ENCODE measurements around the gene DDR2.

DDR2 gene

DNA sequence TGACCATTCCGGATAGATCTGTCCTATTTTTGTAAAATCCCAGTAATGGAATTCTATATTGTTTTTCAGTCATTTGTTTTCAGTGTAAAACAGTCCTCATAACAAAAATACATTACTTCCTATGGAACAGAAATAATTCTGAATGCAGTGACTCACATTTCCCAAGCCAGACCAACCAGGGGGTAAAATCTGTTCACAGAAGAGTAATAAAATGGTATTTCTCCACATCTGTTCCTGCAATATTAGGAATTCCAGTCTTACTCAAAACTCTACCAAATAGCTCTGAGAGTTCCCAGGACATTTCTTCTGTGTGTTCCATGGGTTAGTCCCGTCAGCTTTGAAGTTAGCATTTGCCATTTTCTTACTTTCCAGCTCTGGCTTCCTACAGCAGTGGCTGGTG lies 2.6 kb upstream of the DDR2 start:
- DNase-seq (ENCODE audit: low read depth) = peak; percentile 54

DNA sequence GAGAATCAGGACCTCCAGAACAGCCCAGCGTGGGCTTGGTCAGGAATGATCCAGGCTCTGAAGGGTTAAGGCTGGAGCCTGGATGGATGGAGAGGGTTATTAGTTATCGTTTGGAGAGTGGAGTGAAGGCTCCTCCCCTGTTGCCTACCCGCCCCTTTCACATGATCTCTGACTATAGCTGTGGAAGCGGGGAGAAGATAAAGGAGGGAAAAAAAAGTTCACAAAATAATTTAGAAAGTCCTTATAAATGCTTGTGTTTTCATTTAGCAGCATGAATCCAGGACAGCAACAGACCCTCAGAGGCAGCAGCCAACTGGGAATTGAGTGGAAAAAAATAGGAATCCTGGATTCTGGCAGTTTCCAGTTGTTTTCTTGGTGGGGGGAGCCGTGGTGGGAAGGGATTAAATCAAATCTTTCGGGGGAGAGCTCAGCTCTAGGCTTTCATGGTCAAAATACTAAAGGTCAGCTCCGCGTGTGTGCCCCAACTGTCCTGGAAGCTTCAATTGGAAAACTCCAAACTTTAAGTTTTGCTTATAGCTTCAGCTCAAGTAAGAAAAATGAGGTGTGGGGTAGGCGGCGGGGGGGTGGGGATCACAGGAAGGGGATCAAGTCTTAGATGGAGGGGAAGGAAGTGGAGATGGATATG lies 595 bp upstream of the DDR2 start:
- peak; percentile 75 for DNase-seq (ENCODE audit: low read depth)

DNA sequence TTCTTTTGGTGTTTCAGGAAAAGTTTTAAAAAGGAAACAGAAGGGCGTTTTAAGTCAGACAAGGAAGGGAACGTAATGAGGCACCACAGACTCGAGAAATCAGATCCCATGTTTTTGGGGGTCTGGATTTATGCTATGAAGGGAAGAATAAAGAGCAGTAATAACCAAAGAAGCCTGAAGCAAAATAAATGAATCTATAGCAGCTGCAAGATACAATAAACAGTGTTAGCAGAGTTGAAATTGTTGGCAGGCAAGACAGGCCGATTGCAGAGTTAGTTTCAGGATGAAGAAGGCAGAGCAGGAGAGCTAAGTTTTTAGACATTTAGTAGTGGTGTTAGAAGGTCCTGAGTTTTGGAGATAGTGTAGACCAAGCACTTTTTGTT lies 425 bp downstream of the DDR2 start:
- DNase-seq (ENCODE audit: low read depth) = no peak

DNA sequence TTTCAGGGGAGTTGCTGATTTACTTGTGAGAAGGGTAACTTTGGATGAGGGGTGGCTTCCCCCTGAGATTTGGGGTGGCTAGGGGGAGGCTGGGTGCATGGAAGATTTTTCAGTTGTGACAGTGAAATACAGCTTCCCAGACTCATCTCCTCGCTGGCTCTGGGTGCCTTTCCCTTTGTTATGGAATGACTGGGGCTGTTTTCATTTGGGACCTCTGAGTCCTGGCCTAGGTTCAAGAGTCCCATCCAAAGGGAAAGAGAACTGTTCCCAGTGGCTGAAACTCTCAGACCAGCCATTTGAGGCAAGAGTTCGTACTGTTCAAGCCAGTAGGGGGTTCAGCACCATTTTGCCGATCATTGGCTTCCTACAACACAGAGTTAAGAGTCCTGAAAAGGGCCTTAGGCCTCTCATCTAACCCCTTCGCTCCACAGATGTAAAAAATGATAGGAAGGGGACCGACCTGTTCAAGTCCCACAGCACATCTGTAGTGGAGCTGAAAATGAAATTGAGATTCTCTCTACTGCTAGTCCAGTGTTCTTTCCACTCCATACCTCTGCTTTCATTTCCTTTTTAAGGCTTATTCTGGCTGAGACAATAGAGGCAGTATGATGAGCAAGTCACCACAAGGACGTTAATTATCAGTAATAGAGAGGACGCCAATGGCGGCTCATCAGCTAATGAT lies 958 bp downstream of the DDR2 start:
- peak; percentile 38 for DNase-seq (ENCODE audit: low read depth)

DNA sequence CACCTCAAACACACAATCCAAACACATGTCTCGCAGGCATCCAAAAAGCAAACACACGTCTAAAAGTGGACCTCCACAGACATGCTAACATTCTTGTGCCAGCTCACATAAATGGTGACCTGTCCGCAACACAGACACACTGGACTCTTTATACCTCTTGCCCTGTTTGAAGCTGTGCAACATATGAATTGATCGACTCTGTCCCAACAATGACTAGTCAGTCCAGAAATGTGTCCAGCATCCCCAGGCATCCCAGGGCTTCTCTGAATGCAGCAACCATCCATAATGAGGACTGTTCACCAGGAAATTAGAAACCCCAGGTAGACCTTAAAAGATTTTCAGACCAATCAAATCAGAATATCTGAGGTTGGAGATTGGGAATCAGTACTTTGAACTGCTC lies 3.2 kb downstream of the DDR2 start:
- no peak for DNase-seq (ENCODE audit: low read depth)

DNA sequence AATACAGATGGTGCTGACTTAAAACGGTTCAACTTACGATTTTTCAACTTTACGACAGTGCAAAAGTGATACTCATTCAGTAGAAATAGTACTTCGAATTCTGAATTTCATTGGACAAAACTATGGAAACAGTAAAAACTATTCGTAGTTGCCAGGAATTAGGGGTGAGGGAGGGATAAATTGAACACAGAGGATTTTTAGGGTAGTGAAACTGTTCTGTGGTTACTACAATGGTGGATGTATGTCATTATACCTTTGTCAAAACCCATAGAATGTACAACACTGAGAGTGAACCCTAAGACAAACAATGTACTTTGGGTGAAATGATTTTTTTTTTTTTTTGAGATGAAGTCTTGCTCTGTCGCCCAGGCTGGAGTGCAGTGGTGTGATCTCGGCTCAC lies 7.5 kb downstream of the DDR2 start:
- DNase-seq (ENCODE audit: low read depth) = no peak

DNA sequence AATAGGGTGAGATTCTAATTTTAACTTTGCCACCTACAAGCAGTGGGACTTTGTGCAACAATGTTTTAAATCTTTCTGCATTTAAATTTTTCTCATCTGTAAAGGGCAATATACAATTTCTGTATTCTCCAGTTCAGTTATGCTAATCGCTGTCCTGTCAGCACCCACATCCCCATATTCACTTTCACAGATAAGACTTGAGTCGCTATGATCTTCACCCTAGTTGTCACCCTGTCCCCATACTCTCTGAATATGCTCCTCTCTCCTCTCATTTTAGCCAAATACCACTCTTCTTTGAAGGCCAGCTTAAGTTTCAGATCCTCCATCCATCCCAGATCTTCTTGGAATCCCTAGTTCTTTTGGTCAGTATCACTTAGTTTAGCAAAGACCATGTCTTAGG lies 8.8 kb downstream of the DDR2 start:
- DNase-seq (ENCODE audit: low read depth) = no peak

DNA sequence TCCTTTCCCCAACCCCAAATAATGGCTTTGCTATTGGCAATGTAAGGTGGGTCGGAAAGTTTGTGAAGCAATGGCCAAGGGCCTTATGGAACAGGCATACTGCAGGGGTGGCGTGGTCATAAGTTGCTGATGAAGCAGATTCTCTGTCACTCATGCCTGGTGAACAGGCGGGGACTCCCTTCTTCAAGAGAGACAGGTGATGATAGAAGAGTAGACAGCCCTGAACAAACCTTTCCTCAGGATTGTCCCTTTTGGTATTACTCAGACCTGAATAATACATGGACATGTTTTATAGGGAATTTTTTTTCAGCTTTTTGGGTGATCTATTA lies 12.7 kb downstream of the DDR2 start:
- no peak for DNase-seq (ENCODE audit: low read depth)

DNA sequence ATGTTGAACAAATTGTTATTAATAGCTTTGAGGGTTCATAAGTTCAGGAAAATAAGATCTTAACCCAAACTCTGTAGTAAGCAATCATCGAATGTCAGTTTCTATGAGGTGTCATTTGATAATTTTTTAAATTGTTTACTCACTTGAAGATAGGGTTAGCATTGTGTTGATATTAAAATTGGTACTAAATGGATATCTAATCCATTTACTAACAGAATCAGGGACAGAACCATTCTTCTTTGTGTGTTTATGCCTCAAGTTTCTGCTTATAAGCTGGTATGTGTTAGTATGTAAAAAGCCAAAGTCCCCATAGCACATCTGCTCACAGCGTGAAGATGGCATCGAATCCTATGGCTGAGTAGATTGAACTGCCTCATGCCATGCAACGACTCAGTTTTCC lies 13.4 kb downstream of the DDR2 start:
- no peak for DNase-seq (ENCODE audit: low read depth)

DNA sequence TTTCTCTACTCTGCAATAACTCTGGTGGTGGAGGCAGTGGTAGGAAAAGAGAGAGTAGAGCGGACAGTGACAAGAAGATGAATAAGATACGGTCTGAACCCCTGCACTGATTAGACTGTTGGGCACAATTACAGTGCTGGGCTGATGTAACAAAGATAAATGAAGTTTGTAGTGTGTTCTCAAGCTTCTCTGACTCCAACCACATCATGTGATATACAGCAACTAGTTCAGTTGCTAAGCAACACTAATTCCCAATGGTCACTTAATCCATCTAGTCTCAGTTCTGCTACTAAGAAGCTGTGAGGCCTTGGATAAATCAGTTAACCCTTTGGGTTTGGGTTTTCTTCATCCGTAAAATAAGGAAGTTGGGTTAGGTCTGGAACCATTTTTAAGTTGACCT lies 17.3 kb downstream of the DDR2 start:
- peak; percentile 71 for DNase-seq (ENCODE audit: low read depth)

DNA sequence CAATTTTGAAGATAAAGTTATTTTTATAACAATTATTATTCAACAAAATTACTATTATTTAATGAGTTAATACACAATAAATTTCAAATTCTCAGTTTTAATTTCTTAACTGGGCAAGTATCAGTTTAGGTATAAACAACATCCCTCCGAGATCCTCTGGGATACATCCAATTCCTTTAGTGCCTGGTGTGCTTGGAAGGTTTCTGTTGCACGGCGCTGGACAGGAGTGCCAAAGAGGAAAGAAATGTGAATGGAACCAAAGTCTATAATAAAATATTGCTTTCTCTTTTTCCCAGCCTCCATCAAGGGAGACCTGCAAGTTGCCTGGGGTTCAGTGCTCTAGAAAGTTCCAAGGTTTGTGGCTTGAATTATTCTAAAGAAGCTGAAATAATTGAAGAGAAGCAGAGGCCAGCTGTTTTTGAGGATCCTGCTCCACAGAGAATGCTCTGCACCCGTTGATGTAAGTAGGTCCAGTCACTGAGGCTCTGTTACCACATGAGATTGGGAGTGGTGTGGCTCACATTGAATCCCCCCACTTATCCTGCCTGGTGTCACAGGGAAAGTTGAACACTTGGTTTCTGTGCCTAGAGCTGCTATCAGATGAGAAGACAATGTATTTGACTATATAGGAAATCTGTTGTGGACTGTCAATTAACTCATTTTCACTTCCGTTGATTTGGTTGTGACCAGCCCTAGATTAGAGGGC lies 22.8 kb downstream of the DDR2 start:
- DNase-seq (ENCODE audit: low read depth) = no peak

DNA sequence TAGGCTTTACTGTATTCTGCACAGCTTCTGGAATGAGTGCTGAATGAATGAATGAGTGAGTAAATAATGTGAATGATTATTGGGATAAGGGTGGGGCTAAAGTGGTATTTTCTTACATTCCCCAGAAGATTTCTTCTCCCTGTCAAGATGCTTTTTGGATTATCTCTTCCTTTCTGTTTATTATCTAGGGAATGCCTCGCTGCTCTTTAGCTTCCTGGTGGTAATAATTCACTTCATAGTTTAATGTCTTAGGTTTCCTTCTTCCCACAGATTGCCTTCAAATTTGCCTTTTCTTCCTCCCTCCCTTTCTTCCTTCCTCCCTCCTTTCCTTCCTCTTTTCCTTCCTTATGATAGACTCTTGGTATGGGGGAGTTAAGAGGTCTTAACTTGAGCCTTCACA lies 24.0 kb downstream of the DDR2 start:
- no peak for DNase-seq (ENCODE audit: low read depth)

DNA sequence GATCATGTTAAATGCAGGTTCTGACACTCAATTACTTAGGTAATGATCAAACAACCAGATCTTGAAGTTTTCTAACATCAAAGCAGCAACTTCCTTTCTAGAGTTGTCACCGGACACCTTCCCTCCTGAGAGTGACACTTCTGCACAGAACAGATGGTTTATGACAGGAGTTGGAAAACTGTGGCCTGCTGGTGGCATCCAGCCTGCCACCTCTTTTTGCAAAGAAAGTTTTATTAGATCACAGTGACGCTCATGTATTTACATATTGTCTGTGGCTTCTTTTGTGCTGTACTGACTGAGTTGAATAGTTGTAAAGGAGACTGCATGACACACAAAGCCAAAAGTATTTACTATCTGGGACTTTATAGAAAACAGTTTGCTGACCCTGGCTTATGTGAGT lies 28.3 kb downstream of the DDR2 start:
- no peak for DNase-seq (ENCODE audit: low read depth)

DNA sequence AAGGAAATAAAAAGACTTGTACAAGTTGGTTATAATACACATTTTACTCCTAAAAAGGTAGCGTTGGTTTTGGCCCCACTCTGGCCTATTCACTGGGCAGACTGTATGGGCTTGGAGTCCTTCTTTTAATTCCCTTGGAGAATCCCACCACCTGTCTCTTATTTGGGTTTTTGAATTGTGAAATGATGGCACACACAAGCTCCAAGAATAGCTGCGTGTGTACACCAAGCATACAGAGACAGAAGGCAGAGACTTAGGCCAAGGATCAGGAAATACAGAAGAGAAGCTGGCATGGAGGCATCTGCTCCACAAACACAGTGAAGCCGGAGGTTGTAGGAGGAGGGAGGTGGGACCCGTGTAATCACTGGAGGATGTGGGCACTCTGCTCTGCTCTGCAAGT lies 29.1 kb downstream of the DDR2 start:
- no peak for DNase-seq (ENCODE audit: low read depth)

DNA sequence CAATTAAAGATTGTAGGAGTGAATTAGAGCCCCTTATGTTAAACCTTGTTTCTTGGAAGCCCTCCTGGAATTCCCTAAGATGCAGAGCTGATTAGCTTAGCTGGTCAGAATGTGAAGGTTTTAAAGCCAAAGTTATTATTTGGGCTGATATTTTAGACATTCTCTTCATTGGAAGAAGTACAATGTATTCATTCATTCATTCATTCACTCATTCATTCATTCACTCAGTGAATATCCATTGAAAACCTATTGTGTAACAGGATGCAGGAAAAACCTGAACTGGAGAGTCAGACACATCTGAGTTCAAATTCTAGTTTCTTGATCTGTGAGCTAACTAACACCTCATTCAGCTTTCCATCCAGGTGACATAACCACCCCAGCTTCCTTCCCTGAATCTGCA lies 29.7 kb downstream of the DDR2 start:
- DNase-seq (ENCODE audit: low read depth) = no peak

DNA sequence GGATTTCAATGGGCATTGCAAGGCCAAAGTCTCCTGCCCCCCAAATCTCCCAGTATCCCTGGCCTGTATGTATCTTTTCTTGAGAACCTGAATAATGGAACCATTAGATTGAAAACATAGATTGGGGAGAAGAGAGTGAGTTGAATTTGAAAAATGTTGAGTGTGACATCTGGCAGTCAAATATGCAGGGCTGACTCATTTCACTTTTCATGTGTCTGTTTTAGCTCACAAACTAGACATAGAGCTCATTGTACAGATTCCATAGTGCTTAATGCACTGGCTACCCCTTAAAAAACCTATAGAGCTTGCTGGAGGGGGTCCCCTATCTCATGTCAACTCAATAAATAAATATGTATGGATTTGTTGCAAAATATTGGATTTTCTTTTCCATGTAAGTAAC lies 30.8 kb downstream of the DDR2 start:
- no peak for DNase-seq (ENCODE audit: low read depth)

DNA sequence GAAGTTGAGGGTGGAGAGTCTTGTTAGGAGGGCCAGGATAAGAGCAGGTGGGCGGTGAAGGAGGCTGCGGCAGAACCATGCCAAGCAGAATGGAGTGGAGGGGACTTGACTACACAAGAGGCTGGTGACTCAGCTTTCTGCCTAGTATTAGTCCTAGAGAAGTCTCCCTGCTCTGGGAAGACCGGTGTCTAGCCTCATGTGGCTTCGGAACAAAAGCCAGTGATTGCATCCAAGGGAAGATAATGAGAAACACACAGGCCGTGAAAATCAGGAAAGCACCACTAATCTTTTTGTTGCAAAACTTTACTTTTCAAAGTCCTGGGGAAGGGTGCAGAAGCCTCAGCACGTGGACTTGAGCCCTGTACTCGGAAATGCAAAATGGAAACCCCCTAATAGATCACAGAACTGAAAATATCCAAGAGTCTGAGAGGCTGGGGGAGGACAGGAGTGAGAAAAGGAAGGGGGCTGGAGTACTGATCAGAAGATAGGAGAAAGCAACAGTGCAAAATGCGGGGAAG lies 31.4 kb downstream of the DDR2 start:
- peak; percentile 63 for DNase-seq (ENCODE audit: low read depth)

DNA sequence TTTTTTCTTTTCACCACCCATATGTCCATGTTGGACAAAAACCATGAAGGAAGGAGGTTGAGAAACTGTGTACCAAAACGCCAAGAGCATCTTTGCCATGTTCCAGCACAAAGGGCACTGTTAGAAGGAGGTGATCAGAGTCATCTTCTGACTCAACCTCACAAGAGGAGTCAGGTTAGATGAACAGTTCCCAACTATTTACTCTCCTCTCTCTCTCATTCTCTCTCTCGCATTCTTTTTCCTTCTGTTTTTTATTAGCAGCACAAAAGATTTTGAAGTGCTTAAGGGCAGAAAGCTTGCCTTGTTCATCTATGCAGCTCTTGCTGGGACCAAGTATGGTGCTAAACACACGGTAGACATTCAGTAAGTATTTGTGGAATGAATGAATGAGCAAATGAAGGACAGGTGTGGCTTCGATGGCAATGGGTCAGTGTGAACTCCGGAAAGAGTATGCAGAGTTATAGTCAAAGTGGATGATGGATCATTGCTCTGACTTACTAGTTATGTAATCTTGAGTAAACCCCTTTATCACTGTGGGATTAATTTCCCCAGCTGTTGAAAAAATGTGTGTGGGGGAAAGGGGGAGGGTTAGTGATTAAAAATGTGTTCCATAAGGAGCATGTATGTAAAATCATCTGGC lies 33.9 kb downstream of the DDR2 start:
- no peak for DNase-seq (ENCODE audit: low read depth)

DNA sequence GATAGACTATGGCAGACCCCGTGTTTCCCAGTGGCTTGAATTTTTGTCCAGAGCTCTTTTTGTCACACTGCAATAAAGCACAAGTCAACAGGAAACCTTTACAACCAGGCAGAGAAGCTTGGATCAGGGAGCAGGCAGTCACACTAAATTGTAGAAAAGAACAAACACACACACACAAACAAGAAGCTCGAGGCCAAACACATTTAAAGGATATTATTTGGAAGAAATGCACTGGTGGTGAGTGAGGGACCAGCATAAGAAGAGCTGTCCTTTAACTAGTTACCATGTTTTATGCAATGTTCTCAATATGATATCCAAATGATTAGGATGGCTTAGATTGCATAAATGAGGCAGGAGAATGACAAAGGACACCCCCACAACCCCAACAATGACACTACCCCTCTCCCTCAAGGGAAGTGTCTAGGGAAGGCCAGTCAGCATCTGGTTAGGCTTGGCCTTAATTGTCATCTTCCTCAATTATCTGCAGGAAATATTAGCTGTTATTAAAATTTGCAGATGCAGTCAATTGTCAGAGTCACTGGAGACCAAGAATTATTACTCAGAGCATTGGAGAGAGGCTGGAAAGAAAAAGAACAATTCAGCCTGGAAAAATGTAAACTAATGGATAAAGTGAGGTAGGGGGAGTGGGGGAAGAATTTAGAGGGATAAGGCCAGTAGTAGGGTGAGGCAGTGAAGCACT lies 35.3 kb downstream of the DDR2 start:
- DNase-seq (ENCODE audit: low read depth) = no peak

DNA sequence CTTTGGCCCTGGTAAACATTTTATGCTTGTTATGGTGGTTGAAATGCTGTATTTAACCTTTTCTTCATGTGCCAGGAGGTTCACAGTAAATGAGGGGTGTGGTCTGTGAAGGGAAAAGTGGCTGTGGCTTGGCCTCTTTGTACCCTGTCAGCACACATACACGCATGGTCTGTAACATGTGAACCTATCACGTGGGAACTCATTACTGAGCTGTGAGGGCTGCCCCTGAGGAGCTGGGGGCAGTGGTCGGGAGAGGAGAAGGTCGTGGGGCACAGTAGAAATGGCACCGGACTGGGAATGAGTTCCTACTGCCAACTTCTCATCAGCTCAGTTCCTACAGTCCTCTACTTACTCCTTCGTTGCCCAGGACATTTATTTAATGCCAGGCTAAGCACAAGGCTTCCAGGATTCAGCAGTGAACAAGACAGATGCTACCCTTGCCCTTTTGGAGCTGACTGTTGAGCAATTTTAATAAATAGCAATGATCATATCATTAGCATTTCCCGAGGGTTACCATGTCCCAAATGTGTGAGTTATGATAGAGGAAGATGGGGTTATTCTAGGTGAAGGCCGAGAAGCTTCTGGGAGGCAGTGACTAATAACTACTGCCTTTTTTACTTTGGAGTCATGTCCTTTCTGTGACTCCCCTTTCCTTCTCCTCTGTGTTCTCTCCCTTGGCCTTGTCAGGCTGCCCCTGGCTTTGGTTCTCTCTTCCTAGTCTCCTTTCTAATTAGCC lies 38.8 kb downstream of the DDR2 start:
- DNase-seq (ENCODE audit: low read depth) = peak; percentile 80

DNA sequence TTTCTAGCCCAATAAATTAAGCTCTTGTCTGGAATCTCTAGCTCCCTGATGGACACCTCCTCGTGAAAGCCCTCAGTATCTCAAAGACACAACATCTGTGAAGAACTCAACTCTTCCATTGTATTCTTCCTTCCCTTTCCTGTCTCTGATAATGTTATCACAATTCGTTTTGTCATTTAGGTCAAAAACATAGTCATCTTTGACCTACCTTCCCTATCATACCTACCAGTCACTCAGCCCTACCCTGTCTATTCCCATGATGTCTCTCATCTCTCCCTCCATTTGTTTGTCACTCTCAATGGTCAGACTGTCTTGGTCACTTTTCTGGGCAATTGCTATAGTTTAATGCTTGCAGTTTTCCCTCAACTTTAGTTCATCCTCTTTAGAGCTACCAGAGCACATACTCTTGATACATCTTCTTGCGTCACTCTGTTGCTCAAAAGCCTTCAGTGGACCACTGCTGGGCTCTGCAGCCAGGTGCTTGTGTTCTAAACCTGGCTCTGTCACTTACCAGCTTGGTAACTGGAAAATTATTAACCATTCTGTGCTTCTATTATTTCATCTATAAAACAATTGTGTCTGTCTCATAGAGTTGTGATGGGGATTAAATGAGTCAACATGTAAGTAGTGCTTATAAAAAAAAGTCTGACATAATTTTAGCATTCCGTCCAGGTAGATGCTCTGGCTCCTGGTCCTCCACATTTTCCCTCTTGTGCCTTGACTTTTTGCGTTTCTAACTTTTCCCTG lies 39.6 kb downstream of the DDR2 start:
- DNase-seq (ENCODE audit: low read depth) = no peak
